Measurements from ENCODE around the gene BAZ1B. TPM values are rescaled to one million over a fixed set of nuclear protein-coding genes. Genes with fewer than 3 reads are reported as not detected.
A peak's percentile ranks its signal among the peaks of the same experiment; 100 is the strongest.

Gene BAZ1B
- total and polyA plus RNA-seq, 2 donors from 2014 or later, result 10.4 to 52.0 TPM

- Histone ChIP-seq H3K36me3 (ENCODE audit: control insufficient read depth in 2 of 3, insufficient read depth in 3 of 3, low read length in 3 of 3) (peaks cover 25 to 70% (median 47%) of the 10 kb centered on the region in 3 donors), H3K9me3 (ENCODE audit: control insufficient read depth in 2 of 3, insufficient read depth in 1 of 3, low read length in 3 of 3) (no peaks in the 10 kb centered on the region), H3K9ac (ENCODE audit: low read length in 3 of 3) (no peak overlapping the region), H3K4me1 (ENCODE audit: control insufficient read depth in 2 of 3, insufficient read depth in 2 of 3, low read depth in 1 of 3, low read length in 3 of 3) (no peaks in the 10 kb centered on the region), H3K27ac (ENCODE audit: low read depth in 2 of 2, low read length in 2 of 2) (no peak overlapping the region), H3K27me3 (ENCODE audit: control insufficient read depth, insufficient read depth, low read length) (no peaks in the 10 kb centered on the region), H3K4me3 (ENCODE audit: low read length in 3 of 3) (no peak overlapping the region)
- FAIRE-seq, result no peak
- no peak for DNase-seq
- no peak for TF ChIP-seq CTCF (IDR thresholded peaks at IDR 0.05; ENCODE audit: borderline replicate concordance, extremely low read depth, insufficient read depth)
- intact Hi-C loops (cut with DNase I), result no loop called here
Measured at GRCh38 chr7:73449422-73449821, 72.7 kb downstream of the BAZ1B start.

- no peak for DNase-seq
- Histone ChIP-seq H3K4me1 (ENCODE audit: control insufficient read depth in 2 of 3, insufficient read depth in 2 of 3, low read depth in 1 of 3, low read length in 3 of 3) (no peaks in the 10 kb centered on the region), H3K4me3 (ENCODE audit: low read length in 3 of 3) (no peak overlapping the region), H3K27me3 (ENCODE audit: control insufficient read depth, insufficient read depth, low read length) (no peaks in the 10 kb centered on the region), H3K36me3 (ENCODE audit: control insufficient read depth in 2 of 3, insufficient read depth in 3 of 3, low read length in 3 of 3) (peaks cover 29 to 76% (median 53%) of the 10 kb centered on the region in 3 donors), H3K9me3 (ENCODE audit: control insufficient read depth in 2 of 3, insufficient read depth in 1 of 3, low read length in 3 of 3) (no peaks in the 10 kb centered on the region), H3K27ac (ENCODE audit: low read depth in 2 of 2, low read length in 2 of 2) (no peak overlapping the region), H3K9ac (ENCODE audit: low read length in 3 of 3) (no peak overlapping the region)
- intact Hi-C loops (cut with DNase I), result no loop called here
- no peak for TF ChIP-seq CTCF (IDR thresholded peaks at IDR 0.05; ENCODE audit: borderline replicate concordance, extremely low read depth, insufficient read depth)
- no peak for FAIRE-seq
Measured at GRCh38 chr7:73448609-73449008, 73.5 kb downstream of the BAZ1B start.

GRCh38 chr7:73447121-73447733 is 74.9 kb downstream of the BAZ1B start:
- Histone ChIP-seq H3K36me3 (ENCODE audit: control insufficient read depth in 2 of 3, insufficient read depth in 3 of 3, low read length in 3 of 3) (peaks cover 31 to 86% (median 65%) of the 10 kb centered on the region in 3 donors), H3K4me3 (ENCODE audit: low read length in 3 of 3) (no peak overlapping the region), H3K4me1 (ENCODE audit: control insufficient read depth in 2 of 3, insufficient read depth in 2 of 3, low read depth in 1 of 3, low read length in 3 of 3) (no peaks in the 10 kb centered on the region), H3K9ac (ENCODE audit: low read length in 3 of 3) (no peak overlapping the region), H3K27ac (ENCODE audit: low read depth in 2 of 2, low read length in 2 of 2) (no peak overlapping the region), H3K9me3 (ENCODE audit: control insufficient read depth in 2 of 3, insufficient read depth in 1 of 3, low read length in 3 of 3) (no peaks in the 10 kb centered on the region), H3K27me3 (ENCODE audit: control insufficient read depth, insufficient read depth, low read length) (no peaks in the 10 kb centered on the region)
- intact Hi-C loops (cut with DNase I), result no loop called here
- no peak for TF ChIP-seq CTCF (IDR thresholded peaks at IDR 0.05; ENCODE audit: borderline replicate concordance, extremely low read depth, insufficient read depth)
- FAIRE-seq, result no peak
- DNase-seq, result no peak

- intact Hi-C loops (cut with DNase I), result no loop called here
- Histone ChIP-seq H3K4me3 (ENCODE audit: low read length in 3 of 3) (no peak overlapping the region), H3K27me3 (ENCODE audit: control insufficient read depth, insufficient read depth, low read length) (no peaks in the 10 kb centered on the region), H3K4me1 (ENCODE audit: control insufficient read depth in 2 of 3, insufficient read depth in 2 of 3, low read depth in 1 of 3, low read length in 3 of 3) (no peaks in the 10 kb centered on the region), H3K9me3 (ENCODE audit: control insufficient read depth in 2 of 3, insufficient read depth in 1 of 3, low read length in 3 of 3) (no peaks in the 10 kb centered on the region), H3K9ac (ENCODE audit: low read length in 3 of 3) (no peak overlapping the region), H3K27ac (ENCODE audit: low read depth in 2 of 2, low read length in 2 of 2) (no peak overlapping the region), H3K36me3 (ENCODE audit: control insufficient read depth in 2 of 3, insufficient read depth in 3 of 3, low read length in 3 of 3) (peaks cover 33 to 90% (median 70%) of the 10 kb centered on the region in 3 donors)
- DNase-seq (peak in 1 of 5 donors; percentile 31), FAIRE-seq (no peak)
- TF ChIP-seq CTCF (IDR thresholded peaks at IDR 0.05; ENCODE audit: borderline replicate concordance, extremely low read depth, insufficient read depth), result no peak
Measured at GRCh38 chr7:73446682-73447081, 75.4 kb downstream of the BAZ1B start.

All from kidney (tissue), 14 donors.